ENCODE measurements around the gene PPIL1. TPM values are rescaled to one million over a fixed set of nuclear protein-coding genes. Genes with fewer than 3 reads are reported as not detected.

The PPIL1 gene
- total and polyA plus RNA-seq, 2 of the 13 experiments (the other 11 are each of a cell fraction or from before 2014, with no cell fraction given) = 74.2 to 144 TPM

- TF ChIP-seq, protein P1, sequence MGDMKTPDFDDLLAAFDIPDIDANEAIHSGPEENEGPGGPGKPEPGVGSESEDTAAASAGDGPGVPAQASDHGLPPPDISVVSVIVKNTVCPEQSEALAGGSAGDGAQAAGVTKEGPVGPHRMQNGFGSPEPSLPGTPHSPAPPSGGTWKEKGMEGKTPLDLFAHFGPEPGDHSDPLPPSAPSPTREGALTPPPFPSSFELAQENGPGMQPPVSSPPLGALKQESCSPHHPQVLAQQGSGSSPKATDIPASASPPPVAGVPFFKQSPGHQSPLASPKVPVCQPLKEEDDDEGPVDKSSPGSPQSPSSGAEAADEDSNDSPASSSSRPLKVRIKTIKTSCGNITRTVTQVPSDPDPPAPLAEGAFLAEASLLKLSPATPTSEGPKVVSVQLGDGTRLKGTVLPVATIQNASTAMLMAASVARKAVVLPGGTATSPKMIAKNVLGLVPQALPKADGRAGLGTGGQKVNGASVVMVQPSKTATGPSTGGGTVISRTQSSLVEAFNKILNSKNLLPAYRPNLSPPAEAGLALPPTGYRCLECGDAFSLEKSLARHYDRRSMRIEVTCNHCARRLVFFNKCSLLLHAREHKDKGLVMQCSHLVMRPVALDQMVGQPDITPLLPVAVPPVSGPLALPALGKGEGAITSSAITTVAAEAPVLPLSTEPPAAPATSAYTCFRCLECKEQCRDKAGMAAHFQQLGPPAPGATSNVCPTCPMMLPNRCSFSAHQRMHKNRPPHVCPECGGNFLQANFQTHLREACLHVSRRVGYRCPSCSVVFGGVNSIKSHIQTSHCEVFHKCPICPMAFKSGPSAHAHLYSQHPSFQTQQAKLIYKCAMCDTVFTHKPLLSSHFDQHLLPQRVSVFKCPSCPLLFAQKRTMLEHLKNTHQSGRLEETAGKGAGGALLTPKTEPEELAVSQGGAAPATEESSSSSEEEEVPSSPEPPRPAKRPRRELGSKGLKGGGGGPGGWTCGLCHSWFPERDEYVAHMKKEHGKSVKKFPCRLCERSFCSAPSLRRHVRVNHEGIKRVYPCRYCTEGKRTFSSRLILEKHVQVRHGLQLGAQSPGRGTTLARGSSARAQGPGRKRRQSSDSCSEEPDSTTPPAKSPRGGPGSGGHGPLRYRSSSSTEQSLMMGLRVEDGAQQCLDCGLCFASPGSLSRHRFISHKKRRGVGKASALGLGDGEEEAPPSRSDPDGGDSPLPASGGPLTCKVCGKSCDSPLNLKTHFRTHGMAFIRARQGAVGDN (CRISPR knock-in tag; IDR thresholded peaks at IDR 0.05) = no peak
- TF ChIP-seq ZNF496 (CRISPR knock-in tag; IDR thresholded peaks at IDR 0.05; ENCODE audit: insufficient replicate concordance) = no peak
Measured at GRCh38 chr6:36904114-36904513, 29.5 kb upstream of the PPIL1 start (continued).

- Histone ChIP-seq H2AFZ (ENCODE audit: low read length) (no peak overlapping the region), H3K79me2 (ENCODE audit: insufficient read depth, low read length) (no peaks in the 10 kb centered on the region), H3K27me3 (ENCODE audit: control insufficient read depth in 1 of 2, insufficient read depth in 2 of 2, low read length in 2 of 2) (no peaks in the 10 kb centered on the region), H3K27ac (ENCODE audit: extremely low read length, insufficient read depth, low read length) (no peak overlapping the region), H3K4me1 (ENCODE audit: insufficient read depth, low read length) (no peaks in the 10 kb centered on the region), H3K9me3 (ENCODE audit: low read length) (no peaks in the 10 kb centered on the region), H3K4me3 (replicated peaks in 1 of 3; ENCODE audit: insufficient read depth in 1 of 3, low read depth in 2 of 3, low read length in 3 of 3) (no peak overlapping the region), H3K4me2 (ENCODE audit: low read depth, low read length) (no peak overlapping the region), H3K9ac (ENCODE audit: insufficient read depth, low read depth, low read length) (no peak overlapping the region), H3K36me3 (replicated peaks in 1 of 2; ENCODE audit: control insufficient read depth in 1 of 2, insufficient read depth in 2 of 2, low read length in 2 of 2) (peaks cover 10 to 25% of the 10 kb centered on the region in 2 experiments; a peak in 4 of 5 replicates), H4K20me1 (ENCODE audit: insufficient read depth, low read length) (no peaks in the 10 kb centered on the region)
- ATAC-seq = peak; percentile 62
- TF ChIP-seq, protein P2, sequence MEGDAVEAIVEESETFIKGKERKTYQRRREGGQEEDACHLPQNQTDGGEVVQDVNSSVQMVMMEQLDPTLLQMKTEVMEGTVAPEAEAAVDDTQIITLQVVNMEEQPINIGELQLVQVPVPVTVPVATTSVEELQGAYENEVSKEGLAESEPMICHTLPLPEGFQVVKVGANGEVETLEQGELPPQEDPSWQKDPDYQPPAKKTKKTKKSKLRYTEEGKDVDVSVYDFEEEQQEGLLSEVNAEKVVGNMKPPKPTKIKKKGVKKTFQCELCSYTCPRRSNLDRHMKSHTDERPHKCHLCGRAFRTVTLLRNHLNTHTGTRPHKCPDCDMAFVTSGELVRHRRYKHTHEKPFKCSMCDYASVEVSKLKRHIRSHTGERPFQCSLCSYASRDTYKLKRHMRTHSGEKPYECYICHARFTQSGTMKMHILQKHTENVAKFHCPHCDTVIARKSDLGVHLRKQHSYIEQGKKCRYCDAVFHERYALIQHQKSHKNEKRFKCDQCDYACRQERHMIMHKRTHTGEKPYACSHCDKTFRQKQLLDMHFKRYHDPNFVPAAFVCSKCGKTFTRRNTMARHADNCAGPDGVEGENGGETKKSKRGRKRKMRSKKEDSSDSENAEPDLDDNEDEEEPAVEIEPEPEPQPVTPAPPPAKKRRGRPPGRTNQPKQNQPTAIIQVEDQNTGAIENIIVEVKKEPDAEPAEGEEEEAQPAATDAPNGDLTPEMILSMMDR (CRISPR knock-in tag; IDR thresholded peaks at IDR 0.05) = peak; percentile 42
- TF ChIP-seq POGZ (CRISPR knock-in tag; IDR thresholded peaks at IDR 0.05) = no peak
- TF ChIP-seq STAG1 (CRISPR knock-in tag; IDR thresholded peaks at IDR 0.05) = peak; percentile 39
- TF ChIP-seq, protein P3, sequence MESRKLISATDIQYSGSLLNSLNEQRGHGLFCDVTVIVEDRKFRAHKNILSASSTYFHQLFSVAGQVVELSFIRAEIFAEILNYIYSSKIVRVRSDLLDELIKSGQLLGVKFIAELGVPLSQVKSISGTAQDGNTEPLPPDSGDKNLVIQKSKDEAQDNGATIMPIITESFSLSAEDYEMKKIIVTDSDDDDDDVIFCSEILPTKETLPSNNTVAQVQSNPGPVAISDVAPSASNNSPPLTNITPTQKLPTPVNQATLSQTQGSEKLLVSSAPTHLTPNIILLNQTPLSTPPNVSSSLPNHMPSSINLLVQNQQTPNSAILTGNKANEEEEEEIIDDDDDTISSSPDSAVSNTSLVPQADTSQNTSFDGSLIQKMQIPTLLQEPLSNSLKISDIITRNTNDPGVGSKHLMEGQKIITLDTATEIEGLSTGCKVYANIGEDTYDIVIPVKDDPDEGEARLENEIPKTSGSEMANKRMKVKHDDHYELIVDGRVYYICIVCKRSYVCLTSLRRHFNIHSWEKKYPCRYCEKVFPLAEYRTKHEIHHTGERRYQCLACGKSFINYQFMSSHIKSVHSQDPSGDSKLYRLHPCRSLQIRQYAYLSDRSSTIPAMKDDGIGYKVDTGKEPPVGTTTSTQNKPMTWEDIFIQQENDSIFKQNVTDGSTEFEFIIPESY (CRISPR knock-in tag; IDR thresholded peaks at IDR 0.05) = peak; percentile 50
- no peak for TF ChIP-seq ATM (IDR thresholded peaks at IDR 0.05; ENCODE audit: borderline replicate concordance)
- no peak for FAIRE-seq
- 82% methylated on average over 6 of the region's 6 CpGs for WGBS (ENCODE audit: low lambda C conversion rate)
- ChIA-PET CTCF (ENCODE audit: low intra/inter-chr PET ratio, low total read pairs) (no interaction called here), POLR2A (interaction anchor here (0.7 kb wide), 1 partner anchor 160 kb away, joined by 5 read pairs; no protein-coding TSS in a partner anchor)
- intact Hi-C loops (cut with micrococcal nuclease; ENCODE audit: unreplicated experiment) = no loop called here
- peak; percentile 23 for DNase-seq (ENCODE audit: low spot score)
- in situ Hi-C loops (cut with HindIII; ENCODE audit: extremely low pct_ligation_motif_present, low pct_unique_long_range_greater_than_20kb) = no loop called here
- BruUV-seq (replicated peaks) = no TSS peak
Measured at GRCh38 chr6:36897609-36898008, 23.0 kb upstream of the PPIL1 start.

Data from HepG2 (cell line).